Measurements from ENCODE around the gene HIPK3. TPM values are rescaled to one million over a fixed set of nuclear protein-coding genes. Genes with fewer than 3 reads are reported as not detected.
A peak's percentile ranks its signal among the peaks of the same experiment; 100 is the strongest.

Gene HIPK3
- total and polyA plus RNA-seq, 9 of the 15 experiments (the other 6 are each of a cell fraction or from before 2014, with no cell fraction given): 2.3 to 19.6 (median 7.5) TPM

DNA sequence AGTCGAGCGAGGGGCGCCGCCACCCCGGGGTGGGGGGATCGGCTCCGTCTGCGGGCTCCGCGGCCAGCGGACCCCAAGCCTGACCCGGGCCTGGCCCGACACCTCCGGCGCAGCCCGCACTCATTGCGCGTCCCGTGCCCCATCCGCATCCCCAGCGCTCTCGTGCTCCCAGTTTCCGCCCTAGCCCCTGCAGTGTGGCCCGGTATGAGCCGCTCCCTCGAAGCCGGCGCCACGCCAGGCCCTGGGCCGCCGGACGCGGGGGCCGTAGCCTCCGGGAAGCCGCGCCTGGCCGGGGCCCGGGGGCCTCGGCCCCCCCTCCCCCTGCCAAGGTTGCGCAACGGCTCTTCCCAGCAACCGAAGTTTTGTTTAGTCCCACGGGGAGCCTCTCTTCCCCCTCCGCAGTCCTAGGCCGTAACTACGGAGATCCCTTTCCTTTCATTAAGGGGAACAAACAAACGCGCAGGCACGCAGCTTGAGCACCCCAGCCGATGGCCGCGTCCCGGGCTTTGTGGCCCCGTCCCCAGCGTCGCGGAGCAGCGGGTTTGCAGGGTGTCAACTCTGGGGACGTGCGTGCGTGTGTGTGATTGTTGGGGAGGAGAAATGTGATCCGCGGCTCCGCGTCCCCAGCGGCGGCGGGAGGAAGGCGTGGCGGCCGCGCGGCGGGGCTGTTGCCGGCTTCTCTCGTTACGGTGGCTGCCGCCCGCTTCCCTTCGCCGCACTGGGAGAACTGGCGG, 883 bp downstream of the HIPK3 start (continued):
- TF ChIP-seq ZNF76 (CRISPR knock-in tag; IDR thresholded peaks at IDR 0.05; ENCODE audit: borderline replicate concordance): no peak
- no peak for TF ChIP-seq DDX20 (tag; IDR thresholded peaks at IDR 0.05; ENCODE audit: low read depth)
- no peak for TF ChIP-seq ZNF764 (CRISPR knock-in tag; IDR thresholded peaks at IDR 0.05; ENCODE audit: low read depth)
- TF ChIP-seq RBM14 (IDR thresholded peaks at IDR 0.05; ENCODE audit: borderline replicate concordance, insufficient read depth, low read depth, low read length): no peak
- TF ChIP-seq NEUROD1 (IDR thresholded peaks at IDR 0.05; ENCODE audit: borderline replicate concordance, low read depth, low read length, partially characterized antibody): no peak
- TF ChIP-seq TFAM (CRISPR knock-in tag; conservative IDR thresholded peaks at IDR 0.05): no peak
- TF ChIP-seq ZNF445 (CRISPR knock-in tag; IDR thresholded peaks at IDR 0.05; ENCODE audit: low read depth): no peak
- no peak for TF ChIP-seq SMARCE1 (IDR thresholded peaks at IDR 0.05)
- peak; percentile 92 for TF ChIP-seq RBFOX2 (IDR thresholded peaks at IDR 0.05; ENCODE audit: low read depth, low read length)
- TF ChIP-seq NR3C1 (CRISPR knock-in tag; IDR thresholded peaks at IDR 0.05): 0 out of 2 replicates have a peak, but pooled peaks have one; percentile 5
- no peak for TF ChIP-seq PHF20 (IDR thresholded peaks at IDR 0.05; ENCODE audit: partially characterized antibody)
- TF ChIP-seq, protein P1, sequence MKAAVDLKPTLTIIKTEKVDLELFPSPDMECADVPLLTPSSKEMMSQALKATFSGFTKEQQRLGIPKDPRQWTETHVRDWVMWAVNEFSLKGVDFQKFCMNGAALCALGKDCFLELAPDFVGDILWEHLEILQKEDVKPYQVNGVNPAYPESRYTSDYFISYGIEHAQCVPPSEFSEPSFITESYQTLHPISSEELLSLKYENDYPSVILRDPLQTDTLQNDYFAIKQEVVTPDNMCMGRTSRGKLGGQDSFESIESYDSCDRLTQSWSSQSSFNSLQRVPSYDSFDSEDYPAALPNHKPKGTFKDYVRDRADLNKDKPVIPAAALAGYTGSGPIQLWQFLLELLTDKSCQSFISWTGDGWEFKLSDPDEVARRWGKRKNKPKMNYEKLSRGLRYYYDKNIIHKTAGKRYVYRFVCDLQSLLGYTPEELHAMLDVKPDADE (conservative IDR thresholded peaks at IDR 0.05; ENCODE audit: control insufficient read depth, low read depth, low read length): peak; percentile 33; the same call in 1 of the 2 replicates
- no peak for TF ChIP-seq GATA2 (CRISPR knock-in tag; IDR thresholded peaks at IDR 0.05)
- TF ChIP-seq WHSC1 (IDR thresholded peaks at IDR 0.05; ENCODE audit: low read length): no peak
- no peak for TF ChIP-seq RBM22 (IDR thresholded peaks at IDR 0.05; ENCODE audit: low read depth, low read length, poor library complexity, severe bottlenecking)
- TF ChIP-seq RFX1 (IDR thresholded peaks at IDR 0.05): peak; percentile 40
- no peak for TF ChIP-seq CC2D1A (IDR thresholded peaks at IDR 0.05)
- TF ChIP-seq NFXL1 (CRISPR knock-in tag; IDR thresholded peaks at IDR 0.05): no peak
